Measurements from ENCODE around the gene MUC13. TPM values are rescaled to one million over a fixed set of nuclear protein-coding genes. Genes with fewer than 3 reads are reported as not detected.

MUC13 gene
- total RNA-seq, 4 donors from 2014 or later = 1.7 TPM; not detected in 3

DNA sequence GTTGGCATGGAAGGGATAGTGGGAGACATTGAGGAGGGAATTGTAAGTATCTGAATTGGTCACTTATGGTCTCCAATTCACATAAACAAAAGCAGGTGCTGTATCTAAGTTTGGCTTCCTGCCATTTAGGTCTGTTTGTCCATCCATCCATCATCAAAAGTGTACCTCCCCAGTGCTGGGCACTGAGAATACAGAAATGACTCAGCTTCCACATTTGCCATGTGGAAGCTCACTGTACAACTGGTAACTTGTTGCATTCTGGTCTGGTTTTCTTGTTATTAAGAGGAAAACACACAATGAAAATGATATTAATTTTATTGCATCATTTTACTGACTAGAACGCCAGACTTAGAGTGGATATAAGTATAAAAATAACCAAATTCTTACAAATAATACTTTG lies 30.9 kb upstream of the MUC13 start:
- DNase-seq = no peak
- H3K4me3 ChIP-seq = no peak overlapping the region
- in situ Hi-C loops (cut with MboI; ENCODE audit: low sequenced_read_pairs in 4 of 4) = no loop called here
- no peak for ATAC-seq
- TF ChIP-seq, protein P1, sequence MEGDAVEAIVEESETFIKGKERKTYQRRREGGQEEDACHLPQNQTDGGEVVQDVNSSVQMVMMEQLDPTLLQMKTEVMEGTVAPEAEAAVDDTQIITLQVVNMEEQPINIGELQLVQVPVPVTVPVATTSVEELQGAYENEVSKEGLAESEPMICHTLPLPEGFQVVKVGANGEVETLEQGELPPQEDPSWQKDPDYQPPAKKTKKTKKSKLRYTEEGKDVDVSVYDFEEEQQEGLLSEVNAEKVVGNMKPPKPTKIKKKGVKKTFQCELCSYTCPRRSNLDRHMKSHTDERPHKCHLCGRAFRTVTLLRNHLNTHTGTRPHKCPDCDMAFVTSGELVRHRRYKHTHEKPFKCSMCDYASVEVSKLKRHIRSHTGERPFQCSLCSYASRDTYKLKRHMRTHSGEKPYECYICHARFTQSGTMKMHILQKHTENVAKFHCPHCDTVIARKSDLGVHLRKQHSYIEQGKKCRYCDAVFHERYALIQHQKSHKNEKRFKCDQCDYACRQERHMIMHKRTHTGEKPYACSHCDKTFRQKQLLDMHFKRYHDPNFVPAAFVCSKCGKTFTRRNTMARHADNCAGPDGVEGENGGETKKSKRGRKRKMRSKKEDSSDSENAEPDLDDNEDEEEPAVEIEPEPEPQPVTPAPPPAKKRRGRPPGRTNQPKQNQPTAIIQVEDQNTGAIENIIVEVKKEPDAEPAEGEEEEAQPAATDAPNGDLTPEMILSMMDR (IDR thresholded peaks at IDR 0.05 in 4 of 5, conservative IDR thresholded peaks at IDR 0.05 in 1 of 5) = no peak
- no peak for TF ChIP-seq POLR2A (IDR thresholded peaks at IDR 0.05)
- no peaks in the 10 kb centered on the region for H3K4me1 ChIP-seq
- no peaks in the 10 kb centered on the region for H3K27me3 ChIP-seq
- no peaks in the 10 kb centered on the region for H3K9me3 ChIP-seq
- peaks cover 0 to 13% of the 10 kb centered on the region in 2 donors for H3K36me3 ChIP-seq
- intact Hi-C loops (cut with DNase I; ENCODE audit: low total_unique reads) = no loop called here
- H3K27ac ChIP-seq = no peak overlapping the region

DNA sequence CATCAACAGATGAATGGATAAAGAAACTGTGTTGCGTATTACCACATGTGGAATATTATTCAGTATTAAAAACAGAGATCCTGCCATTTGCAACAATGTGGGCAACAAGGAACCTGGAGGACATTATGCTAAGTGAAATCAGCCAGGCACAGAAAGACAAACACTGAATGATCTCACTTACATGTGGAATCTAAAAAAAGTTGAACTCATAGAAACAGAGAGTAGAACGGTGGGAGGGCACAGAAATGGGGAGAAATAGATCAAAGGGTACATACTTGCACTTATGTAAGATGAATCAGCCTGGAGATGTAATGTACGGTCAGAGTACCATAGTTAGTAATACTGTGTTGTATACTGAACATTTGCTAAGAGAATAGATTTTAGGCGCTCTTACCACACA lies 29.8 kb upstream of the MUC13 start:
- DNase-seq = no peak
- no peaks in the 10 kb centered on the region for H3K27me3 ChIP-seq
- no peaks in the 10 kb centered on the region for H3K4me1 ChIP-seq
- no peak overlapping the region for H3K27ac ChIP-seq
- H3K4me3 ChIP-seq = no peak overlapping the region
- ATAC-seq = no peak
- no peak for TF ChIP-seq POLR2A (IDR thresholded peaks at IDR 0.05)
- TF ChIP-seq, protein P1 (IDR thresholded peaks at IDR 0.05 in 4 of 5, conservative IDR thresholded peaks at IDR 0.05 in 1 of 5) = no peak
- intact Hi-C loops (cut with DNase I; ENCODE audit: low total_unique reads) = no loop called here
- H3K9me3 ChIP-seq = no peaks in the 10 kb centered on the region
- H3K36me3 ChIP-seq = peaks cover 0 to 3% of the 10 kb centered on the region in 2 donors
- in situ Hi-C loops (cut with MboI; ENCODE audit: low sequenced_read_pairs in 4 of 4) = no loop called here

DNA sequence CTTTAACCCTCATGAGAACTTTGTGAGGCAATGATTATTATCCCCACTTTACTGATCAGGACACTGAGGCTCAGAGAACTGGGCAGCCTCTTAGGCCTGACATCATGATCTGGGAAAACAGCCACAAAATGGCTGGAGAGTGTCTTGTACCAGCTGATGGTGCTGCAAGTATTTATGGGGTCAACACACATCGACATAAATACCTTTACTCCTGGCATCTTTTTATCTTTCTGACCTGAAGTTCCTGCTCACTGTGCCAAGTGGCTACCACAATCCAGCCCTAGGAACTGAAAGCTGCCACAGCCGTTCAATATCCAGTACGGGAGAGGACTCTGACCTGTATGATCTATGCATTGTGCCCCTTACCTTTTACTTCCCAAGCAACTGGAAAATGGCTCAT lies 29.2 kb upstream of the MUC13 start:
- ATAC-seq = no peak

DNA sequence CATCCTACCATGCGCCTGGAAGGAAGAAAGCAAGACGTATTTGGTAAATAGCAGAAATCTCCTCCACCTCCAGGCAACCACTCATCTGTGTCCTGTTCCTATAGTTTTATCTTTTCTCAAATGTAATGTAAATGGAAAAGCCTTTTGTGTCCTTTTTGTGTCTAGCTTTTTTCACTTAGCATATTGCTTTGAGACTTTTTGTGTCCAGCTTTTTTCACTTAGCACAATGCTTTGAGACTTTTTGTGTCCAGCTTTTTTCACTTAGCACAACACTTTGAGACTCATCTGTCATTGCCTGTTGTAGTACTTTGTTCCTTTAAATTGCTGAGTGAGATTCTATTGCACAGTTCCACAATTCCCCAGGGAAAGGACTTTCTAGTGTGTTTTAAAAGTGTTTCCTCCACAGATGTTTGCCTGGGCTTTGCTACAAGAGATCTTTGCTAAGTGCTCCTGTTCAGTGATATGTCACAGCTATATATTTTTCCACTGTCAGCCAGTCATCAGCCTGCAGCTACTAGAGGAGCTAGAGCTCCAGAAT lies 27.9 kb upstream of the MUC13 start:
- DNase-seq (no peak), ATAC-seq (no peak)
- in situ Hi-C loops (cut with MboI; ENCODE audit: low sequenced_read_pairs in 4 of 4) = no loop called here
- Histone ChIP-seq H3K27me3 (no peaks in the 10 kb centered on the region), H3K9me3 (no peaks in the 10 kb centered on the region), H3K36me3 (no peaks in the 10 kb centered on the region), H3K27ac (no peak overlapping the region), H3K4me3 (no peak overlapping the region), H3K4me1 (no peaks in the 10 kb centered on the region)
- intact Hi-C loops (cut with DNase I; ENCODE audit: low total_unique reads) = no loop called here
- TF ChIP-seq, protein P1 (IDR thresholded peaks at IDR 0.05 in 4 of 5, conservative IDR thresholded peaks at IDR 0.05 in 1 of 5) = no peak
- no peak for TF ChIP-seq POLR2A (IDR thresholded peaks at IDR 0.05)

More for the DNA sequence above, 29.2 kb upstream of the MUC13 start:
- in situ Hi-C loops (cut with MboI; ENCODE audit: low sequenced_read_pairs in 4 of 4) = no loop called here
- H3K36me3 ChIP-seq = no peaks in the 10 kb centered on the region
- no peak overlapping the region for H3K27ac ChIP-seq
- intact Hi-C loops (cut with DNase I; ENCODE audit: low total_unique reads) = no loop called here
- H3K4me3 ChIP-seq = no peak overlapping the region
- H3K4me1 ChIP-seq = no peaks in the 10 kb centered on the region
- H3K9me3 ChIP-seq = no peaks in the 10 kb centered on the region
- H3K27me3 ChIP-seq = no peaks in the 10 kb centered on the region
- no peak for TF ChIP-seq POLR2A (IDR thresholded peaks at IDR 0.05)
- TF ChIP-seq, protein P1 (IDR thresholded peaks at IDR 0.05 in 4 of 5, conservative IDR thresholded peaks at IDR 0.05 in 1 of 5) = no peak
- DNase-seq = no peak

DNA sequence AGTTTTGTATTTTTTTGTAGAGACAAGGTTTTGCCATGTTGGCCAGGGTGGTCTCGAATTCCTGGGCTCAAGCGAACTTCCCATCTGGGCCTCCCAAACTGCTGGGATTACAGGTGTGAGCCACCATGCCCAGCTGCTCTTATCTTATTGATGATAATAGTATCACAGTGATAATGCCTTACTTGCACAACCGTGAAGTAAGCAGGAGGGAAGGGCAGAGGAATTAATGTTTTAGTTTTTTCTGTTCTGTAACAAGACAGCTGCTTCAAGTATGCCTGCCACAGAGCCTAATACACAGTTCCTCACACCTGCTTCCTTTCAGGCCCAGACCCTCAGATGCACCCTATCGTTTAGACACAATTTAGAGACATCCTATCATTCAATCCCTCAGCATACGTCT lies 26.1 kb upstream of the MUC13 start:
- no peak overlapping the region for H3K4me3 ChIP-seq
- no peak for DNase-seq
- H3K36me3 ChIP-seq = no peaks in the 10 kb centered on the region
- no peaks in the 10 kb centered on the region for H3K9me3 ChIP-seq
- ATAC-seq = no peak
- in situ Hi-C loops (cut with MboI; ENCODE audit: low sequenced_read_pairs in 4 of 4) (no loop called here), intact Hi-C loops (cut with DNase I; ENCODE audit: low total_unique reads) (no loop called here)
- H3K27ac ChIP-seq = no peak overlapping the region
- TF ChIP-seq, protein P1 (IDR thresholded peaks at IDR 0.05 in 4 of 5, conservative IDR thresholded peaks at IDR 0.05 in 1 of 5) = no peak
- TF ChIP-seq POLR2A (IDR thresholded peaks at IDR 0.05) = no peak
- no peaks in the 10 kb centered on the region for H3K4me1 ChIP-seq
- no peaks in the 10 kb centered on the region for H3K27me3 ChIP-seq

All from gastrocnemius medialis (tissue), 4 donors.